Testis (tissue), 3 donors: ENCODE results near the gene CORO1A. TPM values are rescaled to one million over a fixed set of nuclear protein-coding genes. Genes with fewer than 3 reads are reported as not detected.
"Not testable (repeated sequence)": the region's sequence is repeated elsewhere in the genome, so short reads cannot be mapped to it uniquely, and the experiment has no call there.

ENCODE experiments used
- DNase-seq: peaks from one replicate; pipeline ENCODE4 v3.0.0-alpha.2; 2019
- H3K27ac ChIP-seq, 2 donors: fragments of 200-600 bp; sonication (generic); one replicate each; pipeline ENCODE4 v1.5.1; 2019
- H3K27me3 ChIP-seq: fragments of 200-600 bp; sonication (generic); one replicate; pipeline ENCODE4 v1.5.1; 2019
- H3K36me3 ChIP-seq: fragments of 200-600 bp; sonication (generic); one replicate; pipeline ENCODE4 v1.5.1; 2017; ENCODE audit warnings: low read depth; ENCODE audit errors: missing control alignments
- H3K4me1 ChIP-seq: fragments of 200-600 bp; sonication (generic); one replicate; pipeline ENCODE4 v1.5.1; 2019
- H3K4me3 ChIP-seq, 2 donors: fragments of 200-600 bp; sonication (generic); one replicate each; pipeline ENCODE4 v1.5.1; 2017 to 2019
- H3K9me3 ChIP-seq: fragments of 200-600 bp; sonication (generic); one replicate; pipeline ENCODE4 v1.5.1; 2017
- CTCF ChIP-seq, 3 experiments: fragments of 450-650 bp in 2 of 3; fragments of 200-600 bp in 1 of 3; sonication (generic) in 1 of 3; IDR thresholded peaks; one replicate each; pipeline ENCODE4 v1.5.1; 2016 to 2019; ENCODE audit warnings: antibody characterized with exemption in 3 of 3, mild to moderate bottlenecking in 2 of 3, moderate library complexity in 1 of 3
- POLR2A ChIP-seq: fragments of 450-650 bp; IDR thresholded peaks from one replicate; pipeline ENCODE4 v1.6.1; 2017; ENCODE audit warnings: antibody characterized with exemption, mild to moderate bottlenecking, moderate library complexity
- WGBS, 2 donors: methylation state at CpG; one replicate each; pipeline ENCODE4 v1.1.5; 2018; 5-methylcytosine and 5-hydroxymethylcytosine counted together
- intact Hi-C: fragments of 100-400 bp; cut with DNase I; formaldehyde crosslinking; loops from one replicate; pipeline ENCODE4 v1.15.1; 2023; ENCODE audit warnings: low total_unique reads
- polyA plus RNA-seq: library from polyadenylated mRNA; stranded (reverse); fragments of 350-450 nt; fragmentation: Illumina TruSeq; extraction: RNeasy Lipid Tissue Mini Kit (QIAGEN cat#74804); gene quantifications from one replicate; pipeline ENCODE4 v1.2.3, GENCODE V29; 2014; ENCODE audit warnings: low read depth, low replicate concordance; ENCODE audit not compliant: insufficient read depth
- total RNA-seq, 2 donors: library from RNA; depleted of rRNA; stranded (reverse); fragments of >200 nt; gene quantifications; one replicate each; pipeline ENCODE4 v1.2.3, GENCODE V29; 2016

The CORO1A gene
- total and polyA plus RNA-seq, 3 donors from 2014 or later, result 4.4 to 19.7 (median 9.6) TPM

GRCh38 chr16:30152517-30152916 is 30.9 kb upstream of the CORO1A start:
- no peak for DNase-seq
- Histone ChIP-seq H3K4me3 (no peak overlapping the region), H3K36me3 (no peaks in the 10 kb centered on the region), H3K27ac (no peak overlapping the region), H3K9me3 (no peaks in the 10 kb centered on the region), H3K27me3 (no peaks in the 10 kb centered on the region), H3K4me1 (no peaks in the 10 kb centered on the region)
- 90 to 97% methylated on average over 9 of the region's 9 CpGs for WGBS, 2 donors
- intact Hi-C loops, result no loop called here
- no peak for TF ChIP-seq POLR2A
- no peak for TF ChIP-seq CTCF (IDR thresholded peaks at IDR 0.05)

GRCh38 chr16:30155188-30155587 is 28.2 kb upstream of the CORO1A start:
- Histone ChIP-seq H3K36me3 (no peaks in the 10 kb centered on the region), H3K27ac (no peak overlapping the region), H3K4me3 (no peak overlapping the region), H3K4me1 (no peaks in the 10 kb centered on the region), H3K27me3 (no peaks in the 10 kb centered on the region), H3K9me3 (no peaks in the 10 kb centered on the region)
- TF ChIP-seq POLR2A (no peak), CTCF (IDR thresholded peaks at IDR 0.05) (no peak)
- 92 to 94% methylated on average over 5 of the region's 5 CpGs for WGBS, 2 donors
- intact Hi-C loops, result no loop called here
- no peak for DNase-seq

- H3K4me1 ChIP-seq, result no peaks in the 10 kb centered on the region
- no peaks in the 10 kb centered on the region for H3K9me3 ChIP-seq
- intact Hi-C loops, result no loop called here
- no peaks in the 10 kb centered on the region for H3K36me3 ChIP-seq
- 82 to 100% methylated on average over 1 of the region's 1 CpG for WGBS, 2 donors
- H3K27me3 ChIP-seq, result no peaks in the 10 kb centered on the region
- no peak overlapping the region for H3K4me3 ChIP-seq
- DNase-seq, result no peak
- no peak overlapping the region for H3K27ac ChIP-seq
- no peak for TF ChIP-seq POLR2A
- no peak for TF ChIP-seq CTCF (IDR thresholded peaks at IDR 0.05)
Observed at GRCh38 chr16:30157214-30157613, 26.2 kb upstream of the CORO1A start.

GRCh38 chr16:30163538-30163937 is 19.9 kb upstream of the CORO1A start:
- intact Hi-C loops, result no loop called here
- 83 to 86% methylated on average over 3 of the region's 3 CpGs for WGBS, 2 donors
- DNase-seq, result no peak
- Histone ChIP-seq H3K9me3 (no peaks in the 10 kb centered on the region), H3K4me3 (no peak overlapping the region), H3K36me3 (no peaks in the 10 kb centered on the region), H3K4me1 (no peaks in the 10 kb centered on the region), H3K27ac (no peak overlapping the region), H3K27me3 (no peaks in the 10 kb centered on the region)
- TF ChIP-seq POLR2A (no peak), CTCF (IDR thresholded peaks at IDR 0.05) (no peak)

- Histone ChIP-seq H3K9me3 (no peaks in the 10 kb centered on the region), H3K27me3 (no peaks in the 10 kb centered on the region), H3K4me3 (no peak overlapping the region), H3K36me3 (no peaks in the 10 kb centered on the region), H3K4me1 (no peaks in the 10 kb centered on the region), H3K27ac (no peak overlapping the region)
- DNase-seq, result no peak
- intact Hi-C loops, result no loop called here
- whole genome bisulfite sequencing, 2 donors, result 85 to 86% methylated on average over 11 of the region's 11 CpGs
- TF ChIP-seq CTCF (IDR thresholded peaks at IDR 0.05), result no peak
- no peak for TF ChIP-seq POLR2A
Observed at GRCh38 chr16:30166202-30166902, 17.1 kb upstream of the CORO1A start.

GRCh38 chr16:30168746-30169145 is 14.7 kb upstream of the CORO1A start:
- H3K4me3 ChIP-seq, result peak overlapping the region in 1 of 2 donors; percentile 18
- H3K36me3 ChIP-seq, DNase-seq, H3K27ac ChIP-seq, H3K27me3 ChIP-seq, intact Hi-C loops, H3K9me3 ChIP-seq, H3K4me1 ChIP-seq: not testable (repeated sequence)
- 83% methylated on average over 6 of the region's 29 CpGs; no CpG with 5 or more reads in 1 of the 2 donors for WGBS, 2 donors

- H3K9me3 ChIP-seq, H3K27me3 ChIP-seq, H3K27ac ChIP-seq, H3K36me3 ChIP-seq, intact Hi-C loops, DNase-seq, H3K4me1 ChIP-seq: not testable (repeated sequence)
- no CpG with 5 or more reads among the region's 38 CpGs for WGBS, 2 donors
- H3K4me3 ChIP-seq, result peak overlapping the region in 1 of 2 donors; percentile 18
Observed at GRCh38 chr16:30169416-30169815, 14.0 kb upstream of the CORO1A start.
